GM18526 (cell line): ENCODE results near the gene SETBP1.

Experiments
- POLR2A ChIP-seq: IDR thresholded peaks from 3 replicates; pipeline ENCODE4 v1.6.1; 2011; ENCODE audit not compliant: insufficient read length; ENCODE audit errors: extremely low read depth

SETBP1 gene

DNA sequence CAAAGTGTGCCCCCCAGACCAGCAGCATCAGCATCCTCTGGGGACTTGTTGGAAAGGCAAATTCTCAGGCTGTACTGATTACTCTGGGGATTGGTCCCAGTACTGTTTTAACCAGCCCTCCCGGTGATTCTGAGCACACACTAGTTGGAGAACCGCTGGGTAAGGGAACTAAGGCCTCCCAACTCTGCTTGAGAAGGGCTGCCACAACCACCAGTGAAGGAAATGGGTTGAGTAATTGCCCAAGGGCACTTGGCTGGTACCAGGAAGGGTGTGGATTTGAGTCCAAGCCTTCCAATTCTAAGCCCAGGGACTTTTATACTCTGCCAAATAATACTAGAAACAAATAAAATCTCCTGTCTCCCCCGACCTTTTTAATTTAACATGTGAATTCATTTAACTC, 219.9 kb downstream of the SETBP1 start:
- TF ChIP-seq POLR2A = no peak

DNA sequence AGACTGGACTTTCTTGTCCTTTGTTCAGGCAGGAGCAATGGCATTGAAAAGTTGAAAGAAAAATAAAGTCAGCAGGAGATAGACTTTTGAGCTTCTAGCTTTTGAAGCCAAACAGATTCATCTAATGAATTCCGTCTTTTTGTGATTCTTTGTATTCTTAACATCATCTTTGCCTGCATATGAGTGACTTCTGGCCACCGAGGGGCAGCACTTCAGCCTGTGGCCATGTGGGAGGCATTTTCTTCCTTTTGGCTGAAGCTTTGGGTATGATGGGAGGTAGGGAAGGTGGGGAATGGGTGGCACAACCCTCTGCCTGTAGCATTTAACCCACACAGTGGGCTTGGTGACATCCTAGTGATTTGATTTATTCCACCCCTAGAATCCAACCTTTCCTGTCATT, 220.6 kb downstream of the SETBP1 start:
- no peak for TF ChIP-seq POLR2A

DNA sequence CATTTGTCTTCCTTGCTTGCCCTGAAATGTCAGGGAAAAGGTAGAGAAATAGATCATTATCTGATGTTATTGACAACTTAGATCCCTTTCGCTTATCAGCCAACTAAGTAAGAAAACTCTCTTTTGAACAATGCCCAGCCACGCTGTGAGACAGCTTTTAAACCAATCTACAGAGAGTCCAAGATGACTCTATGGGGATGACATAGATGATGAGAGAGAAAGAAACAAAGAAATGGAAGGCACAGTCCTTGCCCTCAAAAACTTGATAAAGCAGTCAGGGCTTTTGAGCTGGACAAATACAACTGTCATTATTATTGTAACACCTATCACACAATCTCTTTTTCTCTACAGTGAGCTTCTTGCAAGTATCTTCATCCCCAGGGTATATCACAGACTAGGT, 222.6 kb downstream of the SETBP1 start:
- no peak for TF ChIP-seq POLR2A

GRCh38 chr18:44904768-44905167, 224.1 kb downstream of the SETBP1 start:
- TF ChIP-seq POLR2A = no peak

DNA sequence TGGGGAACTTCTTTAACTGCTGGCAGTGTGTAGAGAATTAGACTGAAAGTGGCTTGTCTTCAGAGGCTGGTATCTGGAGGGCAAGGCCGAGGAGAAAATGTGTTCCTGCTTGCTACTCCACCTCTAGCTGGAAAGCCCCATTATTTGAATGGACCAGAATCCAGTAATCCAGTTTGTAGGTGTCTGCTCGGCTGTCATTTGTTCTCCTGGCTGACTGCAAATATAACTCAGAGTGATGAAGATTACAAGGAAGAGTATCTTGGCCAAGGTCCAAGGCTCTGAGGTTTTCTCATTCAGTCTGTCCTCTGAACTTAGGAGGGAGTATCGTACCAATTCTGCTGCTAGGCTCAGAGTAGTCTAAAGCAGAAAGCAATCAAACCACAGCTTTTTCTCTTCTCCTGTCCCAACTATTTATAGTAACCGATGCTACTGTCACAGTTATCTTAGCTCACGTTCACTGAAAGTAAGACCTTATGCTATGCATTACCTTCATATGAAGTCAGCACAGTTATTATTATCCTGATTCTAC, 228.6 kb downstream of the SETBP1 start:
- no peak for TF ChIP-seq POLR2A

GRCh38 chr18:44911260-44911659, 230.6 kb downstream of the SETBP1 start:
- no peak for TF ChIP-seq POLR2A

- no peak for TF ChIP-seq POLR2A
Observed at GRCh38 chr18:44911773-44912172, 231.1 kb downstream of the SETBP1 start.

GRCh38 chr18:44912740-44913478, 232.2 kb downstream of the SETBP1 start:
- no peak for TF ChIP-seq POLR2A

DNA sequence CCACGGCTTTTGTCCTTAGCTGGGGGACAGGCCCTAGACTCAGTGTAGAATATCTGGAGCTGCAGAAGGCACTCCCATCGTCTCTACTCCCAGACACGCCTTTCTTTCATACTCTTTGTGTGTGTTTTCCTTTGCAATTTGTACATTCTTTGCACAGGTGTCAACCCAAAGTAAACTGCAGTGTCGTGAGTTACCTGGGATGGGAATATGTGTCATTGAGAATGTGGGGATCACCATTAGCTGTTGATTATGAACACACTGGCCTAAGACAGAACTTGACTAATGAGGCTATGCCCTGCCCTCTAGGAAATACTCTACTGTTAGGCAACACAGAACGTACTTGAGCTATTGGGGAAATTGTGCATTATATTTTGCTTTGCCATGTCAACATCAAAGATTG, 233.3 kb downstream of the SETBP1 start:
- TF ChIP-seq POLR2A = no peak

DNA sequence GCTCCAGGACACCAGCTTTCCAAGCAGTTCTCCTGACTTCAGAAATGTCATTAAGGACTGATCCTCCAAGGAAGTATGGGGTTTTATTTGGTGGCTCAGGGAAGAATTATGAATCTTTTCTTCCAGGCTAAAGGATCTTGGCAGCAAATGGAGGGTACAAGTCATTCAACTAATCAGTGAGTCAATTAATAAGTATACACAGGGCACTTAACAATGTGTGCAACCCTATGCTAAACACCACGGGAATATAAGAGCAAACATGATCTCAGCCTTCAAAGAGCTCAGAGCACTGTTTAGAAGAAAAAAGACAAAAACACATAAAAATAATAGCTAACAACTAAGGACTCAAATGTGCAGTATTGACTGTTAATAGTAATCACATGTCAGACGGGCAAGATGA, 234.5 kb downstream of the SETBP1 start:
- TF ChIP-seq POLR2A = no peak

- no peak for TF ChIP-seq POLR2A
Observed at GRCh38 chr18:44915661-44916060, 235.0 kb downstream of the SETBP1 start.

DNA sequence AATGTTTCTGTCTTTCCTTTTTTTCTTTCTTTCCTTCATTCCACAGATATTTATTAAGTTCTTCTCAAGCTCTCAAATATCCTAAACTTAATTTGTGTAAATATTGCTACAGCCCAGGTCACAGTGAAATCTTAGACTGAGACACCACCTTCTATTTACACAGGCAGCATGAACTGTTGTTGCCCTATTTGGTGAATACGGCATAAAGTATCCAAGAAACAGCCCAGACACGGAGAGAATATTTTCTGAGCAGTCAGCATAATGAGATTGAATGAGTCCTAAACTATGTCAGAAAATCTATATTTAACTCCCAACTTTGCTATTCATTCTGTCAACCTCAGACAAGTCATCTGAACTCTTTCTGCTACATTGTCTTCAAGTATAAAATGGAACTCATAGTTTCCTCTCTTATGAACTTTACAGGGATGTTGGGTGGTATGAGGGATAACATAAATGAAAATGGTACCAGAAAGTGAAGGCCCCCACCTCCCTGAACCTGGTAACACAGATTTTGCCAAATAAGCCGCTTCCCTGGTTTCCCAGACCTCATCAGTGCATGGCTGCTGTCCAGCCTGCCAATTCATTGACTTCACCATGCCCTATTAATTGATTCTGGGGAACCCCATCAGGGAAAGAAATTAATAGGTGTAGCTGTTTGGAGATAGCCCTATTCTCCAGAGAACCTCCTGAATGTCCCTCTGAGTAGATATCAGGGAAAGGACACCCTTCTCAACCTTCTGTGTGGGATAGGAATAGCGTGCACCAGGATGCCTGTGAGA, 235.9 kb downstream of the SETBP1 start:
- TF ChIP-seq POLR2A = no peak

DNA sequence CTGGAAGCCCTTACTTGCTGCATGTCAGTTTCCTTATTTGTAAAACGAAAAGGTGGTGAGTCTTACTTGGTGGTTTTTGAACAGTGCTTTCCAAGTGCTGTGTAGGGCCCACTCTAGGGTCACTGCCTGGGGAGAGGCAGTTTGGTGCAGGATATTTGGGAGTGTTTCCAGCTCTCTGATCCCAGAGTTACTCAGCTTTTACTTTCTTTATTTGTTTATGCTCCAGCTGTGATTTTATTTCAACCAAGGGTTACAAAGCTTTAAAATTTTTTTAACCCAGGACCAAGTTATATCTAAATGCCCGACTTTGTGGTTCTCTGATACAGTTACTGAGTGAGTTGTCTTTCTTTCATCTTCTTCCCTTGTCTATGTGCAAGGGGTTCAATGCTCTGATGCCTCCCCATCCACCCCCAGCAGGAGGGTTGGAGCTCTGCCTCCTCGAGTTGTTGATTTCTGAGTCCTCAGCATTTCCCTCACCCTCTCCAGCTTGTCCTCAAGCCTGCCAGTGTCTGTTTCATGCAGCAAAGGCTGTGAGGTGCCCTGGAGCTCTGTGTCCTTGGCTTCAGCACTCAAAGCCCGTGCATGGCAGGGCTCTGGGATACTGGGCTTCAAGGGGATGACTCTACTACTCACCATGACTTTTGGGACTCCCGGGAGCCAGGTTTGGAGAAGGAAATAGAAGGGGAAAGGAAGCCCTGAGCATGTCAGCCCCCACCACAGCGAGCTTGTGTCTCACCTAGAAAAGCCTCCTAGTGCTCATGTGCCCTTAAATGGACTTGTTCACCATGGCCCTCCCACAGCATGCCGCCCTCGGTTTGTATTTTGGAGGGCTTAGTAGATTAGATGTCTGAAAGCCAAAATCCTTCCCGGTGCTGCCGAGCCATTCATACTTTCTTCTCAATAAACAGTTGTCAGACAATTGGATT, 236.8 kb downstream of the SETBP1 start:
- TF ChIP-seq POLR2A = no peak

DNA sequence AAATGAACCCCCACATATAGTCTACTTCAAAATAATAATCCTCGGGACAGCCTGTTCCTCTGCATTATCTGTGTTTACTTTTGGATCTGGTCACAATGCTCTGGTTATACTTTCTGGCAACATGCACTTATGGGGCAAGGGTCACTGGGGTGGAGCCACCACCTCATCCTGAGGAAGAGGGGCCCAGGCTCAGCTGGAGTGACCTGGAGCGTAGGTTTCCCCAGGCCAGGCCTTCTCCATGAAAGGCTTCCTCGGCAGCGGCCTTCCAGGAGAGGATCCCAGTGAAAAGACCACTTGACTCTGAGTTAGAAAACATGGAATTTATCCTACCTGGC, 237.4 kb downstream of the SETBP1 start:
- TF ChIP-seq POLR2A = no peak

GRCh38 chr18:44920441-44920840, 239.8 kb downstream of the SETBP1 start:
- TF ChIP-seq POLR2A = no peak
